B cell (primary cell): ENCODE data around the gene F13A1. TPM values are rescaled to one million over a fixed set of nuclear protein-coding genes. Genes with fewer than 3 reads are reported as not detected.
"Not testable (repeated sequence)": the region's sequence is repeated elsewhere in the genome, so short reads cannot be mapped to it uniquely, and the experiment has no call there.

ENCODE experiments used
- ATAC-seq: fragments of 200-7000 bp; cut with Tn5 transposase; one replicate; pipeline ENCODE4 v1.10.0; 2021; ENCODE audit warnings: low read depth, mild to moderate bottlenecking, moderate number of reproducible peaks, moderate library complexity
- CTCF ChIA-PET: fragments of 350-600 bp; sonication (Branson Sonifier 250); formaldehyde crosslinking; loops from one replicate; lab custom pipeline; 2021; ENCODE audit warnings: antibody characterized with exemption, inconsistent platforms; lab: Charles Lee
- POLR2A ChIA-PET: fragments of 350-600 bp; sonication (Branson Sonifier 250); formaldehyde crosslinking; loops from one replicate; lab custom pipeline; 2021; ENCODE audit warnings: antibody characterized with exemption; lab: Charles Lee
- DNase-seq: peaks from one replicate; pipeline ENCODE4 v3.0.0; 2013
- H2AFZ ChIP-seq: 2 replicates; pipeline ENCODE4 v1.6.1; 2012; ENCODE audit warnings: mild to moderate bottlenecking, low read depth, low read length; ENCODE audit not compliant: insufficient read depth, poor library complexity, severe bottlenecking
- H3K27ac ChIP-seq, 2 donors: 1 replicate in 1 of 2; 2 replicates in 1 of 2; pipeline ENCODE4 v1.5.1; 2012 to 2013; ENCODE audit warnings: low read length in 2 of 2, mild to moderate bottlenecking in 2 of 2, moderate library complexity in 1 of 2
- H3K27me3 ChIP-seq, 4 experiments: fragments of 200-600 bp in 1 of 4; sonication (generic) in 1 of 4; replicated peaks in 1 of 4; 1 replicate in 2 of 4; 2 replicates in 2 of 4; pipeline versions ENCODE4 v1.6.1 to v1.7.0; 2013 to 2016; ENCODE audit warnings: low read length in 3 of 4, mild to moderate bottlenecking in 2 of 4, mixed read lengths in 1 of 4, moderate library complexity in 1 of 4; ENCODE audit not compliant: insufficient read depth in 4 of 4, control insufficient read depth in 3 of 4; ENCODE audit errors: control extremely low read depth in 1 of 4
- H3K36me3 ChIP-seq, 2 experiments: replicated peaks in 1 of 2; 1 replicate in 1 of 2; 2 replicates in 1 of 2; pipeline versions ENCODE4 v1.6.1 to v1.7.1; 2013; ENCODE audit warnings: low read length in 1 of 2; ENCODE audit not compliant: insufficient read depth in 2 of 2, control insufficient read depth in 1 of 2; ENCODE audit errors: control extremely low read depth in 1 of 2, extremely low read depth in 1 of 2
- H3K4me1 ChIP-seq, 2 donors: fragments of 200-600 bp in 1 of 2; sonication (generic) in 1 of 2; 1 replicate in 1 of 2; 2 replicates in 1 of 2; pipeline versions ENCODE4 v1.5.1 to v1.6.1; 2013 to 2017; ENCODE audit warnings: low read length in 2 of 2; ENCODE audit not compliant: control insufficient read depth in 2 of 2, insufficient read depth in 2 of 2
- H3K4me2 ChIP-seq: replicated peaks from 2 replicates; pipeline ENCODE3; 2012; ENCODE audit warnings: mild to moderate bottlenecking, low read depth, low read length; ENCODE audit not compliant: poor library complexity, severe bottlenecking
- H3K4me3 ChIP-seq, 5 experiments: fragments of 200-600 bp in 1 of 5; sonication (generic) in 1 of 5; 1 replicate in 3 of 5; 2 replicates in 2 of 5; pipeline versions ENCODE4 v1.5.1 to v1.7.0; 2011 to 2016; ENCODE audit warnings: low read length in 4 of 5, mild to moderate bottlenecking in 4 of 5, low read depth in 2 of 5, control low read depth in 1 of 5, moderate library complexity in 1 of 5; ENCODE audit not compliant: insufficient read depth in 1 of 5; ENCODE audit errors: control extremely low read depth in 1 of 5, extremely low read depth in 1 of 5
- H3K79me2 ChIP-seq: fragments of 200-600 bp; sonication (generic); one replicate; pipeline ENCODE4 v1.6.0; 2016; ENCODE audit warnings: low read length; ENCODE audit not compliant: control insufficient read depth, insufficient read depth
- H3K9ac ChIP-seq: fragments of 200-600 bp; sonication (generic); 2 replicates; pipeline ENCODE4 v1.6.1; 2017; ENCODE audit warnings: mild to moderate bottlenecking, low read length, moderate library complexity
- H3K9me3 ChIP-seq, 3 donors: one replicate each; pipeline versions ENCODE4 v1.6.1 to v1.7.1; 2013; ENCODE audit warnings: low read length in 2 of 3; ENCODE audit not compliant: control insufficient read depth in 2 of 3, insufficient read depth in 1 of 3; ENCODE audit errors: control extremely low read depth in 1 of 3
- H4K20me1 ChIP-seq: 2 replicates; pipeline ENCODE4 v1.6.0; 2012; ENCODE audit warnings: mild to moderate bottlenecking, low read length; ENCODE audit not compliant: insufficient read depth, control insufficient read depth, poor library complexity, severe bottlenecking
- H3K27ac Mint-ChIP-seq: one replicate; pipeline ENCODE4 v1.8.0; 2021; ENCODE audit warnings: mixed read lengths
- H3K27me3 Mint-ChIP-seq: one replicate; pipeline ENCODE4 v1.8.0; 2021; ENCODE audit warnings: mixed read lengths
- H3K4me1 Mint-ChIP-seq: one replicate; pipeline ENCODE4 v1.8.0; 2021; ENCODE audit warnings: mixed read lengths
- H3K4me3 Mint-ChIP-seq: one replicate; pipeline ENCODE4 v1.8.0; 2021; ENCODE audit warnings: mixed read lengths
- H3K9me3 Mint-ChIP-seq: one replicate; pipeline ENCODE4 v1.8.0; 2022; ENCODE audit warnings: mixed read lengths; ENCODE audit not compliant: insufficient read depth
- EZH2 ChIP-seq: IDR thresholded peaks from 2 replicates; pipeline ENCODE4 v1.6.1; 2012; ENCODE audit warnings: borderline replicate concordance, low read depth, mild to moderate bottlenecking, moderate library complexity, low read length; ENCODE audit not compliant: insufficient read depth, poor library complexity, severe bottlenecking
- WGBS: methylation state at CpG from one replicate; pipeline ENCODE4 v1.1.5; 2013; ENCODE audit warnings: missing lambda C conversion rate; ENCODE audit not compliant: insufficient coverage; 5-methylcytosine and 5-hydroxymethylcytosine counted together
- intact Hi-C: fragments of 100-400 bp; cut with micrococcal nuclease; formaldehyde crosslinking; loops from one replicate; pipeline ENCODE4 v1.10.0; 2022
- polyA plus RNA-seq: library from polyadenylated mRNA; depleted of rRNA; stranded (reverse); fragments of >200 nt; gene quantifications from 2 replicates; pipeline ENCODE4 v1.2.3, GENCODE V29; 2012
- total RNA-seq, 2 donors: library from RNA; stranded (reverse); fragments of 120-200 nt in 1 of 2; gene quantifications; 1 replicate in 1 of 2; 2 replicates in 1 of 2; pipeline versions ENCODE4 v1.2.3 to v1.2.4, GENCODE V29; 2013 to 2022

F13A1 gene
- total and polyA plus RNA-seq, 2 donors (not counting 1 experiment from before 2014, with no cell fraction given): 0.43 to 2.0 TPM

GRCh38 chr6:6305575-6305974 is 14.9 kb downstream of the F13A1 start:
- H3K79me2 ChIP-seq: no peaks in the 10 kb centered on the region
- peaks cover 0 to 12% (median 4%) of the 10 kb centered on the region in 4 experiments for H3K27me3 ChIP-seq
- no peak for TF ChIP-seq EZH2
- ATAC-seq: no peak
- no peaks in the 10 kb centered on the region for H3K9me3 ChIP-seq
- intact Hi-C loops: no loop called here
- H3K4me2 ChIP-seq: no peak overlapping the region
- Mint-ChIP-seq H3K4me1 (no peaks in the 10 kb centered on the region), H3K27ac (no peak overlapping the region), H3K27me3 (peaks cover 22% of the 10 kb centered on the region), H3K9me3 (no peaks in the 10 kb centered on the region), H3K4me3 (no peak overlapping the region)
- no peaks in the 10 kb centered on the region for H3K36me3 ChIP-seq
- H4K20me1 ChIP-seq: no peaks in the 10 kb centered on the region
- no peak overlapping the region for H3K4me3 ChIP-seq
- H3K27ac ChIP-seq: no peak overlapping the region
- DNase-seq: no peak
- no peak overlapping the region for H2AFZ ChIP-seq
- H3K9ac ChIP-seq: no peak overlapping the region
- CTCF ChIA-PET: no interaction called here
- POLR2A ChIA-PET: no interaction called here
- no peaks in the 10 kb centered on the region for H3K4me1 ChIP-seq
- WGBS: 90% methylated on average over 2 of the region's 4 CpGs

GRCh38 chr6:6300383-6300782 is 20.1 kb downstream of the F13A1 start:
- H3K27ac Mint-ChIP-seq, H4K20me1 ChIP-seq, H3K4me1 ChIP-seq, H3K27me3 ChIP-seq, H3K36me3 ChIP-seq, H3K9ac ChIP-seq, H3K9me3 ChIP-seq, H2AFZ ChIP-seq, H3K4me2 ChIP-seq, H3K4me1 Mint-ChIP-seq, intact Hi-C loops, ATAC-seq, H3K27ac ChIP-seq, POLR2A ChIA-PET, H3K4me3 ChIP-seq, DNase-seq, H3K79me2 ChIP-seq, H3K9me3 Mint-ChIP-seq, CTCF ChIA-PET, H3K4me3 Mint-ChIP-seq: not testable (repeated sequence)
- WGBS: 96% methylated on average over 8 of the region's 19 CpGs
- peaks cover 13% of the 10 kb centered on the region for H3K27me3 Mint-ChIP-seq
